CD4-positive, alpha-beta T cell treated with Interleukin-17A for 4 hours (primary cell): ENCODE data around the gene HOMER2.
"Not testable (repeated sequence)": the region's sequence is repeated elsewhere in the genome, so short reads cannot be mapped to it uniquely, and the experiment has no call there.

Experiments used
- DNase-seq: peaks from one replicate; pipeline ENCODE4 v3.0.0-alpha.2; 2020; ENCODE audit warnings: mixed read lengths

HOMER2 gene

GRCh38 chr15:82923744-82924143 is 28.8 kb downstream of the HOMER2 start:
- no peak for DNase-seq

GRCh38 chr15:82922737-82923136 is 29.8 kb downstream of the HOMER2 start:
- DNase-seq: no peak

GRCh38 chr15:82921939-82922338 is 30.6 kb downstream of the HOMER2 start:
- DNase-seq: no peak

- DNase-seq: no peak
Observed at GRCh38 chr15:82921242-82921641, 31.3 kb downstream of the HOMER2 start.

- DNase-seq: no peak
Observed at GRCh38 chr15:82919231-82919886, 33.2 kb downstream of the HOMER2 start.

GRCh38 chr15:82918607-82919230 is 33.8 kb downstream of the HOMER2 start:
- no peak for DNase-seq

GRCh38 chr15:82918162-82918561 is 34.4 kb downstream of the HOMER2 start:
- DNase-seq: no peak

GRCh38 chr15:82917249-82917648 is 35.3 kb downstream of the HOMER2 start:
- no peak for DNase-seq

GRCh38 chr15:82916161-82916952 is 36.2 kb downstream of the HOMER2 start:
- no peak for DNase-seq

- no peak for DNase-seq
Observed at GRCh38 chr15:82914396-82914795, 38.1 kb downstream of the HOMER2 start.

- no peak for DNase-seq
Observed at GRCh38 chr15:82911458-82911857, 41.1 kb downstream of the HOMER2 start.

- no peak for DNase-seq
Observed at GRCh38 chr15:82910721-82911120, 41.8 kb downstream of the HOMER2 start.

GRCh38 chr15:82909080-82909815 is 43.3 kb downstream of the HOMER2 start:
- DNase-seq: no peak

GRCh38 chr15:82907350-82907749 is 45.2 kb downstream of the HOMER2 start:
- DNase-seq: no peak

GRCh38 chr15:82904574-82904973 is 47.9 kb downstream of the HOMER2 start:
- DNase-seq: no peak

GRCh38 chr15:82903511-82903910 is 49.0 kb downstream of the HOMER2 start:
- DNase-seq: no peak

GRCh38 chr15:82901114-82901805 is 51.3 kb downstream of the HOMER2 start:
- no peak for DNase-seq

GRCh38 chr15:82900511-82901060 is 51.9 kb downstream of the HOMER2 start:
- no peak for DNase-seq

- DNase-seq: no peak
Observed at GRCh38 chr15:82898961-82899360, 53.6 kb downstream of the HOMER2 start.

GRCh38 chr15:82895983-82896382 is 56.5 kb downstream of the HOMER2 start:
- no peak for DNase-seq

- no peak for DNase-seq
Observed at GRCh38 chr15:82894971-82895520, 57.5 kb downstream of the HOMER2 start.

GRCh38 chr15:82893473-82893872 is 59.0 kb downstream of the HOMER2 start:
- DNase-seq: not testable (repeated sequence)
